K562 (cell line): ENCODE data around the gene GPC1. TPM values are rescaled to one million over a fixed set of nuclear protein-coding genes. Genes with fewer than 3 reads are reported as not detected.

ENCODE experiments used
- ATAC-seq: fragments of 200-7000 bp; cut with Tn5 transposase; 3 replicates; pipeline ENCODE4 v1.9.1; 2020; ENCODE audit warnings: moderate library complexity
- BruUV-seq: library from RNA; stranded (reverse); fragments of 400-500 nt; replicated peaks from 2 replicates; lab custom pipeline; 2021; lab: Mats Ljungman, UMichigan
- CTCF ChIA-PET: fragments of 300-600 bp; formaldehyde crosslinking; extraction: SDS; loops from one replicate; lab custom pipeline; 2021; ENCODE audit warnings: low intra/inter-chr PET ratio; lab: Yijun Ruan, JAX
- POLR2A ChIA-PET: fragments of 300-600, 350-650 bp; sonication (Branson Sonifier 250); formaldehyde crosslinking; extraction: SDS; loops from one replicate; lab custom pipeline; 2021; ENCODE audit warnings: antibody characterized with exemption, inconsistent platforms; lab: Yijun Ruan, JAX
- DNase-seq, 4 experiments: peaks; one replicate each; pipeline versions ENCODE4 v3.0.0 to v3.0.0-alpha.2; 2011 to 2018; ENCODE audit warnings: low spot score in 3 of 4, mixed read lengths in 3 of 4; ENCODE audit errors: extremely low read depth in 1 of 4
- FAIRE-seq: peaks from 2 replicates; lab custom pipeline; 2011; peaks lifted over from hg19 to GRCh38; lab: Jason Lieb, UNC
- H2AFZ ChIP-seq: 2 replicates; pipeline ENCODE4 v1.6.0; 2011; ENCODE audit warnings: low read depth, low read length, control low read depth, inconsistent platforms
- H3K27ac ChIP-seq: fragments of 200-600 bp; 3 replicates; pipeline ENCODE4 v1.8.0; 2011; ENCODE audit warnings: low read depth, mild to moderate bottlenecking, control low read depth, inconsistent platforms, low read length, moderate library complexity, mixed read lengths; ENCODE audit errors: extremely low read depth
- H3K27me3 ChIP-seq, 2 experiments: fragments of 300-600 bp in 1 of 2; 2 replicates in 1 of 2; 3 replicates in 1 of 2; pipeline versions ENCODE4 v1.6.0 to v1.8.0; 2011; ENCODE audit warnings: inconsistent platforms in 2 of 2, low read length in 2 of 2, mild to moderate bottlenecking in 1 of 2, mixed read lengths in 1 of 2, moderate library complexity in 1 of 2; ENCODE audit not compliant: control insufficient read depth in 2 of 2, insufficient read depth in 2 of 2
- H3K36me3 ChIP-seq: fragments of 300-600 bp; 3 replicates; pipeline ENCODE4 v1.8.0; 2011; ENCODE audit warnings: mild to moderate bottlenecking, low read length, inconsistent platforms; ENCODE audit not compliant: control insufficient read depth, insufficient read depth
- H3K4me1 ChIP-seq, 2 experiments: fragments of 200-600 bp in 1 of 2; replicated peaks in 1 of 2; 2 replicates in 1 of 2; 3 replicates in 1 of 2; pipeline versions ENCODE4 v1.5.1 to v1.8.0; 2011; ENCODE audit warnings: inconsistent platforms in 2 of 2, low read length in 2 of 2, mild to moderate bottlenecking in 1 of 2, mixed read lengths in 1 of 2, moderate library complexity in 1 of 2; ENCODE audit not compliant: control insufficient read depth in 2 of 2, insufficient read depth in 2 of 2
- H3K4me2 ChIP-seq: 2 replicates; pipeline ENCODE4 v1.6.1; 2011; ENCODE audit warnings: low read length, control low read depth, inconsistent platforms, mixed read lengths; ENCODE audit not compliant: insufficient read depth
- H3K4me3 ChIP-seq: fragments of 200-600 bp; sonication (generic), shearing (Covaris generic); 2 replicates; pipeline ENCODE4 v1.5.1; 2016; ENCODE audit warnings: control low read depth, inconsistent platforms
- H3K79me2 ChIP-seq: fragments of 200-600 bp; 3 replicates; pipeline ENCODE4 v1.8.0; 2011; ENCODE audit warnings: low read length, inconsistent platforms; ENCODE audit not compliant: control insufficient read depth, insufficient read depth
- H3K9ac ChIP-seq, 2 experiments: 2 replicates each; pipeline versions ENCODE4 v1.6.0 to v1.6.1; 2011; ENCODE audit warnings: low read depth in 2 of 2, low read length in 2 of 2, control low read depth in 1 of 2, inconsistent platforms in 1 of 2, mild to moderate bottlenecking in 1 of 2, mixed read lengths in 1 of 2; ENCODE audit not compliant: insufficient read depth in 1 of 2
- H3K9me1 ChIP-seq: one replicate; pipeline ENCODE4 v1.6.0; 2011; ENCODE audit warnings: inconsistent platforms, mild to moderate bottlenecking, low read length, moderate library complexity; ENCODE audit not compliant: control insufficient read depth, insufficient read depth
- H3K9me3 ChIP-seq: replicated peaks from 2 replicates; pipeline ENCODE4 v1.5.1; 2011; ENCODE audit warnings: low read depth, low read length, inconsistent platforms; ENCODE audit not compliant: control insufficient read depth, insufficient read depth
- H4K20me1 ChIP-seq: replicated peaks from 2 replicates; pipeline ENCODE4 v1.6.1; 2011; ENCODE audit warnings: low read length, inconsistent platforms, mixed read lengths; ENCODE audit not compliant: control insufficient read depth, insufficient read depth
- CTCFL ChIP-seq: IDR thresholded peaks from 2 replicates; pipeline ENCODE4 v1.6.1; 2011; ENCODE audit warnings: borderline replicate concordance, low read depth, mild to moderate bottlenecking, moderate library complexity, low read length; ENCODE audit not compliant: insufficient read depth, poor library complexity, severe bottlenecking
- E2F1 ChIP-seq: sonication (generic); formaldehyde crosslinking; IDR thresholded peaks from 2 replicates; pipeline ENCODE4 v1.8.1; 2023; ENCODE audit warnings: mild to moderate bottlenecking, missing genetic modification reagents, moderate library complexity
- ESRRB ChIP-seq: fragments of 250-450 bp; sonication (Bioruptor Pico); IDR thresholded peaks from 2 replicates; pipeline ENCODE4 v1.5.0; 2020; ENCODE audit warnings: mild to moderate bottlenecking, moderate library complexity, borderline replicate concordance
- FOXJ2 ChIP-seq: fragments of 200-800 bp; sonication (Bioruptor generic); IDR thresholded peaks from 2 replicates; pipeline ENCODE4 v1.6.1; 2016; ENCODE audit warnings: missing genetic modification characterization, missing compliant biosample characterization
- NFATC3 ChIP-seq: fragments of 450-650 bp; IDR thresholded peaks from 2 replicates; pipeline ENCODE4 v1.6.1; 2017; ENCODE audit warnings: mild to moderate bottlenecking
- NUFIP1 ChIP-seq: fragments of 450-650 bp; IDR thresholded peaks from 2 replicates; pipeline ENCODE4 v1.6.1; 2018; ENCODE audit not compliant: partially characterized antibody
- PBX2 ChIP-seq, 2 experiments: IDR thresholded peaks in 1 of 2; conservative IDR thresholded peaks in 1 of 2; 2 replicates each; pipeline ENCODE4 v1.6.1; 2016; ENCODE audit warnings: low read depth in 2 of 2, mild to moderate bottlenecking in 1 of 2, missing compliant biosample characterization in 1 of 2, missing genetic modification characterization in 1 of 2, moderate library complexity in 1 of 2
- YY1 ChIP-seq, 3 experiments: IDR thresholded peaks; 2 replicates each; pipeline ENCODE4 v1.6.1; 2011; ENCODE audit warnings: low read length in 2 of 3, mild to moderate bottlenecking in 2 of 3, moderate library complexity in 2 of 3, borderline replicate concordance in 1 of 3, control low read depth in 1 of 3, low read depth in 1 of 3; ENCODE audit not compliant: insufficient read depth in 3 of 3, insufficient replicate concordance in 2 of 3, control insufficient read depth in 1 of 3, insufficient read length in 1 of 3; ENCODE audit errors: extremely low read depth in 1 of 3
- ZKSCAN1 ChIP-seq: fragments of 150-350 bp; IDR thresholded peaks from 2 replicates; pipeline ENCODE4 v1.6.1; 2016; ENCODE audit warnings: low read depth, low read length
- ZNF280B ChIP-seq: fragments of 250-450 bp; sonication (Bioruptor Pico); IDR thresholded peaks from 2 replicates; pipeline ENCODE4 v1.5.1; 2021; ENCODE audit warnings: mild to moderate bottlenecking
- WGBS: fragments of 100-300 bp; shearing (Covaris generic); methylation state at CpG from one replicate; pipeline ENCODE4 v1.1.6; 2016; ENCODE audit warnings: low coverage, mixed read lengths; ENCODE audit not compliant: insufficient coverage; ENCODE audit errors: missing lambda C conversion rate; 5-methylcytosine and 5-hydroxymethylcytosine counted together
- in situ Hi-C: fragments of 300-500 bp; cut with MboI; formaldehyde crosslinking; loops from 4 replicates; pipeline ENCODE4 v1.15.0; 2018; ENCODE audit warnings: inconsistent platforms, mixed read lengths
- intact Hi-C: fragments of 100-400 bp; cut with micrococcal nuclease; formaldehyde crosslinking; loops from 2 replicates; pipeline ENCODE4 v1.14.2; 2022
- polyA plus RNA-seq, 8 experiments: library from polyadenylated mRNA; depleted of rRNA in 4 of 8; stranded (reverse) in 5 of 8; unstranded in 3 of 8; fragments of >200 nt; fragmentation: Nextera tagmentation in 2 of 8; fragmentation: Illumina TruSeq in 1 of 8; extraction: Ambion mirVana in 2 of 8; extraction: Trizol in 1 of 8; gene quantifications; 2 replicates each; pipeline versions ENCODE4 v1.2.1 to v1.2.3, GENCODE V29; 2011 to 2014; ENCODE audit warnings: inconsistent platforms in 1 of 8, missing spikeins in 1 of 8
- total RNA-seq, 7 experiments: library from RNA; depleted of rRNA in 6 of 7; stranded (reverse); fragments of >200 nt in 6 of 7; fragmentation: Illumina TruSeq in 2 of 7; extraction: Trizol in 2 of 7; gene quantifications; 2 replicates each; pipeline versions ENCODE4 v1.2.1 to v1.2.3, GENCODE V29; 2011 to 2021; ENCODE audit warnings: low replicate concordance in 1 of 7

GPC1 gene
- total and polyA plus RNA-seq, 9 of the 15 experiments (the other 6 are each of a cell fraction or from before 2014, with no cell fraction given), result 0.07 to 0.82 (median 0.14) TPM; not detected in 3

- TF ChIP-seq E2F1 (CRISPR knock-in tag) (no peak), ESRRB (CRISPR knock-in tag) (no peak), ZNF280B (CRISPR knock-in tag) (no peak), NUFIP1 (no peak), FOXJ2 (no peak)
These were observed 7.7 kb upstream of the GPC1 start (continued) for GRCh38 chr2:240427729-240428128.

- H3K9me1 ChIP-seq, result peaks cover 2% of the 10 kb centered on the region
- POLR2A ChIA-PET, result interaction anchor here (0.7 kb wide), 1 partner anchor 12 kb away, joined by 3 read pairs; no protein-coding TSS in a partner anchor
- no TSS peak for BruUV-seq
- H3K9ac ChIP-seq, result no peak overlapping the region
- H3K9me3 ChIP-seq, result no peaks in the 10 kb centered on the region
- H3K27ac ChIP-seq, result no peak overlapping the region
- CTCF ChIA-PET, result no interaction called here
- no peak overlapping the region for H3K4me2 ChIP-seq
- WGBS, result 5% methylated on average over 5 of the region's 5 CpGs
- peaks cover 5 to 65% of the 10 kb centered on the region in 2 experiments; a peak in 4 of 5 replicates for H3K27me3 ChIP-seq
- no peaks in the 10 kb centered on the region for H4K20me1 ChIP-seq
- no peak overlapping the region for H3K4me3 ChIP-seq
- DNase-seq (no peak), FAIRE-seq (no peak), ATAC-seq (no peak)
- no peaks in the 10 kb centered on the region for H3K79me2 ChIP-seq
- H3K36me3 ChIP-seq, result no peaks in the 10 kb centered on the region
- no peak overlapping the region for H2AFZ ChIP-seq
- in situ Hi-C loops, result no loop called here
- intact Hi-C loops, result no loop called here
- peaks cover 2 to 5% of the 10 kb centered on the region in 2 experiments; a peak in 2 of 5 replicates for H3K4me1 ChIP-seq
- no peak for TF ChIP-seq ZKSCAN1
- no peak for TF ChIP-seq PBX2 (CRISPR knock-in tag; IDR thresholded peaks at IDR 0.05; ENCODE audit: low read depth)
- TF ChIP-seq PBX2 (tag; conservative IDR thresholded peaks at IDR 0.05; ENCODE audit: low read depth), result no peak
- TF ChIP-seq NFATC3, result no peak
- no peak for TF ChIP-seq YY1 (IDR thresholded peaks at IDR 0.05; ENCODE audit: borderline replicate concordance in 1 of 3, control insufficient read depth in 1 of 3, extremely low read depth in 1 of 3, insufficient read depth in 3 of 3, insufficient read length in 1 of 3, insufficient replicate concordance in 2 of 3, low read depth in 1 of 3, low read length in 2 of 3)
- no peak for TF ChIP-seq CTCFL
These were observed 7.2 kb upstream of the GPC1 start for GRCh38 chr2:240428245-240428644.
